Neuronal stem cell (in vitro differentiated cells): ENCODE measurements around the gene SHC1.

Source experiments
- DNase-seq: peaks from one replicate; pipeline ENCODE4 v3.0.0-alpha.2; 2013; ENCODE audit warnings: low spot score
- H2AFZ ChIP-seq: one replicate; pipeline ENCODE4 v1.6.1; 2013; ENCODE audit warnings: mild to moderate bottlenecking, low read length, inconsistent platforms
- H2AK5ac ChIP-seq: 2 replicates; pipeline ENCODE4 v1.6.1; 2013; ENCODE audit warnings: low read depth, mild to moderate bottlenecking, inconsistent platforms, low read length, moderate library complexity, mixed read lengths
- H2BK120ac ChIP-seq: 2 replicates; pipeline ENCODE4 v1.6.1; 2013; ENCODE audit warnings: low read depth, mild to moderate bottlenecking, inconsistent platforms, low read length, moderate library complexity, mixed read lengths
- H2BK12ac ChIP-seq: one replicate; pipeline ENCODE4 v1.6.1; 2013; ENCODE audit warnings: low read length, inconsistent platforms
- H2BK15ac ChIP-seq: 2 replicates; pipeline ENCODE4 v1.6.1; 2013; ENCODE audit warnings: mild to moderate bottlenecking, low read length, inconsistent platforms, mixed read lengths
- H2BK5ac ChIP-seq: one replicate; pipeline ENCODE4 v1.6.1; 2013; ENCODE audit warnings: inconsistent platforms, mild to moderate bottlenecking, low read length, moderate library complexity
- H3K14ac ChIP-seq: one replicate; pipeline ENCODE4 v1.6.1; 2013; ENCODE audit warnings: low read length, inconsistent platforms
- H3K18ac ChIP-seq: 2 replicates; pipeline ENCODE4 v1.6.1; 2013; ENCODE audit warnings: low read length, inconsistent platforms
- H3K23ac ChIP-seq: 2 replicates; pipeline ENCODE4 v1.6.1; 2013; ENCODE audit warnings: low read depth, mild to moderate bottlenecking, mixed read lengths, low read length, inconsistent platforms; ENCODE audit not compliant: poor library complexity
- H3K27ac ChIP-seq: replicated peaks from 3 replicates; pipeline ENCODE4 v1.5.1; 2013; ENCODE audit warnings: low read length, inconsistent platforms
- H3K27me3 ChIP-seq, 3 experiments: 2 replicates each; pipeline ENCODE4 v1.6.1; 2013; ENCODE audit warnings: low read length in 3 of 3, mild to moderate bottlenecking in 2 of 3, inconsistent platforms in 1 of 3, low read depth in 1 of 3, mixed read lengths in 1 of 3, moderate library complexity in 1 of 3; ENCODE audit not compliant: control insufficient read depth in 3 of 3, insufficient read depth in 3 of 3
- H3K36me3 ChIP-seq, 2 donors: replicated peaks in 1 of 2; 2 replicates each; pipeline ENCODE4 v1.6.1; 2013; ENCODE audit warnings: low read length in 2 of 2; ENCODE audit not compliant: control insufficient read depth in 2 of 2, insufficient read depth in 2 of 2
- H3K4ac ChIP-seq: 2 replicates; pipeline ENCODE4 v1.6.1; 2013; ENCODE audit warnings: inconsistent platforms, mild to moderate bottlenecking, low read length, moderate library complexity
- H3K4me1 ChIP-seq, 2 donors: 1 replicate in 1 of 2; 2 replicates in 1 of 2; pipeline ENCODE4 v1.6.1; 2013; ENCODE audit warnings: low read length in 2 of 2, low read depth in 1 of 2; ENCODE audit not compliant: control insufficient read depth in 2 of 2, insufficient read depth in 1 of 2
- H3K4me2 ChIP-seq: one replicate; pipeline ENCODE4 v1.6.1; 2013; ENCODE audit warnings: mild to moderate bottlenecking, low read length, inconsistent platforms; ENCODE audit not compliant: insufficient read depth, poor library complexity, severe bottlenecking
- H3K4me3 ChIP-seq, 2 donors: 2 replicates each; pipeline ENCODE4 v1.5.1; 2013; ENCODE audit warnings: low read length in 2 of 2, mild to moderate bottlenecking in 2 of 2, inconsistent platforms in 1 of 2, moderate library complexity in 1 of 2
- H3K79me1 ChIP-seq: one replicate; pipeline ENCODE4 v1.6.1; 2013; ENCODE audit warnings: low read depth, mild to moderate bottlenecking, inconsistent platforms, low read length, moderate library complexity
- H3K9ac ChIP-seq: one replicate; pipeline ENCODE4 v1.6.1; 2013; ENCODE audit warnings: mild to moderate bottlenecking, low read depth, low read length, inconsistent platforms; ENCODE audit not compliant: poor library complexity
- H3K9me3 ChIP-seq, 2 donors: replicated peaks in 1 of 2; 2 replicates each; pipeline versions ENCODE3 to v1.6.1; 2013; ENCODE audit warnings: low read length in 2 of 2, mild to moderate bottlenecking in 2 of 2, inconsistent platforms in 1 of 2, low read depth in 1 of 2, mixed read lengths in 1 of 2, moderate library complexity in 1 of 2; ENCODE audit not compliant: control insufficient read depth in 2 of 2, insufficient read depth in 1 of 2
- H4K8ac ChIP-seq: one replicate; pipeline ENCODE4 v1.6.1; 2013; ENCODE audit warnings: low read depth, mild to moderate bottlenecking, inconsistent platforms, low read length, moderate library complexity
- H4K91ac ChIP-seq: one replicate; pipeline ENCODE4 v1.6.1; 2013; ENCODE audit warnings: low read length, low read depth, mild to moderate bottlenecking, inconsistent platforms; ENCODE audit not compliant: poor library complexity
- WGBS, 2 donors: extraction: QIAGEN DNeasy Blood & Tissue Kit; methylation state at CpG; one replicate each; pipeline ENCODE4 v1.1.7; 2013; ENCODE audit warnings: missing lambda C conversion rate in 2 of 2, mixed read lengths in 1 of 2; ENCODE audit not compliant: insufficient read length in 2 of 2, insufficient replicate concordance in 1 of 2; ENCODE audit errors: extremely low coverage in 2 of 2; 5-methylcytosine and 5-hydroxymethylcytosine counted together

Gene SHC1

DNA sequence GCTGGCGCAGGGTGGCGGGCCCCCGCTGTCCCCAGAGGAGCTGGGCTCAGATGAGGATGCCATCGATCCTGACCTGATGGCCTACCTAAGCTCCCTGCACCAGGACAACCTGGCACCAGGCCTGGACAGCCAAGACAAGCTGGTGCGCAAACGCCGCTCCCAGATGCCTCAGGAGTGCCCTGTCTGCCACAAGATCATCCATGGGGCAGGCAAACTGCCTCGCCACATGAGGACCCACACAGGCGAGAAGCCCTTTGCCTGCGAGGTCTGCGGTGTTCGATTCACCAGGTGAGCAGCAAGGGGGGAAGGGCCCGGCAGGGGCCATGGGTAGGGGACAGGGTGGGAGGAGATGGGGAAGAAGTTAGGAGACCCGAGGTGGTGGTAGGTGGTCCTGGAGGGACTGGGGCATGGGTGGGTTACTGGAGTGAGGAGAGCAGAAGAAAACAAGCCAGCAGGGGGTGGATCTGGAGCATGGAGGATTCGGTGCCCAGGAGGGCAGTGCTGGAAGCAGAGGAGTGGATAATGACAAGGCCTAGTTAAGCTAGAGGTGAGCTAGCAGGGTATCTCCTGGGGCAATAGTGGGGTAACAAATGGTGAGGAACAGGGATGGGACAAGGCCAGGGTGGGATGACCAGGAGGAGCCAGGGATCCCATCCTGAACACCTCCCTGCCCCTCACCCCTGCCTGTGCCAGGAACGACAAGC, 45.1 kb upstream of the SHC1 start:
- no peaks in the 10 kb centered on the region for H3K27me3 ChIP-seq
- H3K18ac ChIP-seq = no peak overlapping the region
- peak overlapping the region; percentile 52 for H3K23ac ChIP-seq
- peak overlapping the region; percentile 33 for H3K9ac ChIP-seq
- no peak overlapping the region for H3K4ac ChIP-seq
- H4K8ac ChIP-seq = no peak overlapping the region
- H3K4me2 ChIP-seq = no peak overlapping the region
- no peak overlapping the region for H3K4me3 ChIP-seq
- DNase-seq = no peak
- no peak overlapping the region for H3K14ac ChIP-seq
- H2BK5ac ChIP-seq = no peak overlapping the region
- H2AK5ac ChIP-seq = peak overlapping the region; percentile 99
- no peak overlapping the region for H2BK12ac ChIP-seq
- no peaks in the 10 kb centered on the region for H3K9me3 ChIP-seq
- no peak overlapping the region for H2AFZ ChIP-seq
- H2BK120ac ChIP-seq = peak overlapping the region; percentile 77
- H3K4me1 ChIP-seq = peaks cover 31 to 41% of the 10 kb centered on the region in 2 donors
- no peaks in the 10 kb centered on the region for H3K79me1 ChIP-seq
- H2BK15ac ChIP-seq = peak overlapping the region; percentile 95
- peaks cover 14% of the 10 kb centered on the region in 2 donors for H3K36me3 ChIP-seq
- no peak overlapping the region for H3K27ac ChIP-seq
- WGBS, 2 donors = no CpG with 5 or more reads among the region's 16 CpGs
- H4K91ac ChIP-seq = peak overlapping the region; percentile 73

DNA sequence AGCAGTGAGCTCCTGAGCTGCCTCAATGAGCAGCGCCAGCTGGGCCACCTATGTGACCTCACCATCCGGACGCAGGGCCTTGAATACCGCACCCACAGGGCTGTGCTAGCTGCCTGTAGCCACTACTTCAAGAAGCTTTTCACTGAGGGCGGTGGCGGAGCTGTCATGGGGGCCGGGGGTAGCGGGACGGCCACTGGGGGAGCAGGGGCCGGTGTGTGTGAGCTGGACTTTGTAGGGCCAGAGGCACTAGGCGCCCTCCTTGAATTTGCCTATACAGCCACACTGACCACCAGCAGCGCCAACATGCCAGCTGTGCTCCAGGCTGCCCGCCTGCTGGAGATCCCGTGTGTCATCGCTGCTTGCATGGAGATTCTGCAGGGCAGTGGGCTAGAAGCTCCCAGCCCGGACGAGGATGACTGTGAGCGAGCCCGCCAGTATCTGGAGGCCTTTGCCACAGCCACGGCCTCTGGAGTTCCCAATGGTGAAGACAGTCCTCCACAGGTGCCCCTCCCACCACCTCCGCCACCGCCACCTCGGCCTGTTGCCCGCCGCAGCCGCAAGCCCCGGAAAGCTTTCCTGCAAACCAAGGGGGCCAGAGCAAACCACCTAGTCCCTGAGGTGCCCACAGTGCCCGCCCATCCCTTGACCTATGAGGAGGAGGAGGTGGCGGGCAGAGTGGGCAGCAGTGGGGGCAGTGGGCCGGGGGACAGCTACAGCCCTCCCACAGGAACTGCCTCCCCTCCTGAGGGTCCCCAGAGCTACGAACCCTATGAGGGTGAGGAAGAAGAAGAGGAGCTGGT, 44.4 kb upstream of the SHC1 start:
- Histone ChIP-seq H4K8ac (no peak overlapping the region), H3K27me3 (no peaks in the 10 kb centered on the region), H2BK12ac (no peak overlapping the region), H2AFZ (no peak overlapping the region), H2BK120ac (no peak overlapping the region), H3K9ac (no peak overlapping the region), H3K27ac (no peak overlapping the region), H3K4me1 (peaks cover 30 to 44% of the 10 kb centered on the region in 2 donors), H3K18ac (no peak overlapping the region), H3K4me2 (no peak overlapping the region), H4K91ac (no peak overlapping the region), H2BK5ac (no peak overlapping the region), H3K14ac (no peak overlapping the region), H3K4me3 (no peak overlapping the region), H3K79me1 (no peaks in the 10 kb centered on the region), H2BK15ac (peak overlapping the region; percentile 11), H3K4ac (no peak overlapping the region), H3K9me3 (no peaks in the 10 kb centered on the region), H3K36me3 (peaks cover 14% of the 10 kb centered on the region in 2 donors), H3K23ac (no peak overlapping the region), H2AK5ac (no peak overlapping the region)
- DNase-seq = no peak
- WGBS, 2 donors = no CpG with 5 or more reads among the region's 31 CpGs

DNA sequence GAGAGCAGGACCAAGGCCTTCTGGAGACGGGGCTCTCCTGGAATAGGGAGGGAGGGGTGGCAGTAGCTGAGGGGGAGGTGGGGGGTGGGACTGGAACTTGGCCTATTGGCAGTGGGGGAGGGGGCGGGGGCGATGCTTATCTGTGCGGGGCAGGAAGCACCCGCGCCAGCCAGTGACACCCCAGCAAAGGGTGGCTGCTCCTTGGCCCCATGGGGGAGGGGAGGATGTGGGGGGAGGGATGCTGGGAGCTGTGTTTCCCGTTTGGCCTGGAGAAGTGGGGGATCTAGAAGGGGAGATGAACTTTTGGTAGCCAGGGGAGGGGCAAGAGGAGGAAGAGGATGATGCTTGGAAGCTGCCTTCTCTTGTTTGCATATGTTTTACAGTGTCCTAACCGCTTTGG, 43.1 kb upstream of the SHC1 start:
- Histone ChIP-seq H3K23ac (no peak overlapping the region), H2BK15ac (peak overlapping the region; percentile 72), H2BK120ac (no peak overlapping the region), H2AK5ac (peak overlapping the region; percentile 33), H2AFZ (no peak overlapping the region), H3K4me3 (no peak overlapping the region), H3K4me1 (peaks cover 18 to 38% of the 10 kb centered on the region in 2 donors), H3K27me3 (no peaks in the 10 kb centered on the region), H4K91ac (no peak overlapping the region), H3K9ac (no peak overlapping the region), H3K18ac (no peak overlapping the region), H4K8ac (no peak overlapping the region), H3K9me3 (no peaks in the 10 kb centered on the region), H3K4me2 (no peak overlapping the region), H3K79me1 (no peaks in the 10 kb centered on the region), H3K36me3 (peaks cover 14% of the 10 kb centered on the region in 2 donors), H2BK5ac (no peak overlapping the region), H3K14ac (no peak overlapping the region), H2BK12ac (no peak overlapping the region), H3K27ac (no peak overlapping the region), H3K4ac (no peak overlapping the region)
- DNase-seq = no peak
- no CpG with 5 or more reads among the region's 8 CpGs for WGBS, 2 donors
